HG02970 (cell line): ENCODE measurements around the gene LMO7.

Experiments
- ATAC-seq: cut with Tn5 transposase; IDR thresholded peaks from one replicate; pipeline ENCODE4 v1.9.1; 2021; ENCODE audit warnings: mild to moderate bottlenecking, moderate library complexity, moderate number of reproducible peaks; ENCODE audit not compliant: unreplicated experiment, low FRiP score

The LMO7 gene

DNA sequence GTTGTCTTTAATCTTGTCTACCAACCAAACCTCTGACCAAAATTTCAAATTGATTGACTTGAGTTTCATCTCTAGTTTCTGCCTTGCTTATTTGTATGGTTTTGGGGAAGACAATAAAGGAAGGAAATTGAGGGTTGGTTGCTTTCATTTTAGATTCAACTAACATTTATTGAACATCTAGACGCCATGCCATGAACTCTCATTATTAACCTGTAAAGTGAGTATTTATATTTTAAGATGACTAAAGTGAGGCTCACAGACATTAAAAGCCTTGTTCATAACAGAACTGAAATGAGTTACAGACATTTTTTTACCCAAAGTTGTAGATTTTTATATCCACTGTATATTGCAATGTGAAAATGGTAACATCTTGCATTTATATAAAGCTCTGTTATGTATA lies 239.3 kb downstream of the LMO7 start:
- ATAC-seq: no peak

DNA sequence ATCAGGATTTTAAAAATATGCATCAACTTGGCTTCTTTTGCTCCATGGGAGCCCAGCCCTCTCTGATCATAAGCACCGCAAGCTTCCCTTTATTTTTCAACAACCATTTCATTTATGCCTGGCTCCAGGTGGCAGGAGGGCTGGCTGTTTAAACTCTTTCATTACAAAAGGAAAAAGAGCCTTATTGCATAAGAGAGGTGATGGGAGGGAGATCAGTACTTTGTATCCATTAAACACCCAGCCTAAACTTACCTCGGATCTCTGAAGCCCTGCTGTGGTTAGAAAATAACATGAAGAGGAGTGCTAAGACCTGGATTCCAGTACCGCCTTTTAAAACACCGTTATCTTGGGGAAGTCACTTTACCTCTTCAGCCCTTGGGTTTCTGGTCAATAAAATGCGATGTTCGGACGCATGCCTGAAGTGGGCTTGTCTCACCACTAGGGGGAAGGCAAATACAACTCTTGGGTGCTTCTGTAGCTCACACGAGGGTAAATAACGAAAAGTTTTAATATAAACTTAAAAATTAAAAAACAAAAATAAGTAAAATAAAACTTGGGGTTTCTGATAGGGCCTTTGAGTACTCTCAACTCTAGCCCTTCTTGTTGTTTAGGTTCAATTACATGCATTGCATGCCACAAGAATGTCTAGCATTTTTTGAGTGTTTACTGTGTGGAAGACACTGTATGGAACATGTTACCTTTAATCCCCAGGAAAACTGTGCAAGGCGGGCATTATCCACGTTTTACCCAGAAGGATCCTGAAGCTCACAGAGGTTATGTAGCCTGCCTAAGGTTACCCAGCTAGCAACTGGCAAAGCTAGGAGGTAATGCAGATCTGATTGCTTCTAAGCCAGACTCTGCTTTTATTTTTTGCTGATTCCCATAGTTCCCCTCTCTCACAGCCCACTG lies 240.3 kb downstream of the LMO7 start:
- peak; percentile 84 for ATAC-seq

DNA sequence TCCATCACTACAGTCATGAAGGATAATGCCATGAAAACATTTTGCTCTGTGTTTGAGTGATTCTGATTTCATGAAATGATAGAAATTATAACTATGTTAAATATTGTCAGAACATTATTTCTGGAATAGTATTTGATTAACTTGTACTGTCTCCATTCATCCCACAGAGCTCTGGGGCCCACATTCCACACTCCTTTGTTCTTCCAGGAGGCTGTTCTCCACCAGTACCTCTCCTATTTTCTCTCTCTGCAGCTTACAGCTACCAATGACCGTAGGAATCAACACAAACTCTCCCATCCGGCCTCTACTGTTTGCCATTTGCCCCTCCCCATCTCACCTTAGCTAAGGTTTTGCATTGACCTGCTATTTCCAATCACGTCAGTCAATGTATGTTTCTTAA lies 240.9 kb downstream of the LMO7 start:
- no peak for ATAC-seq

DNA sequence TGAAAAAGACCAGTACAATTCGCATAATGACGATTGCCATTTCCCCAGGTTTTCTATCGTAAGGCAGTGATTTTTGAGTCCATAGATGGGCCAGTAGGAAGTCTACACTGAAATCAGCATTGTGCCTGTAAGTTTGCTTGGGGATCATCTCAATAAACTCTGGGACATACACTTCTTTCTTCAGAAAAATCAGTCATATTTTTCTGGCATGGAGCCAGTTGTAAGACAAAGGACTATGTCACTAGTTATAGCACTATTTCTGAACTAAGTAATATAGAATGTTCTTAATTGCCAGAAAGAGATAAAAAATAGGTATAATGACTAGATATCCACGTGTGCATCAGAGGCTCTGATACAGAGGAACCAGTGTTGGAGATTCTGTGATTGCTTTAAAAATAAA lies 243.5 kb downstream of the LMO7 start:
- no peak for ATAC-seq

DNA sequence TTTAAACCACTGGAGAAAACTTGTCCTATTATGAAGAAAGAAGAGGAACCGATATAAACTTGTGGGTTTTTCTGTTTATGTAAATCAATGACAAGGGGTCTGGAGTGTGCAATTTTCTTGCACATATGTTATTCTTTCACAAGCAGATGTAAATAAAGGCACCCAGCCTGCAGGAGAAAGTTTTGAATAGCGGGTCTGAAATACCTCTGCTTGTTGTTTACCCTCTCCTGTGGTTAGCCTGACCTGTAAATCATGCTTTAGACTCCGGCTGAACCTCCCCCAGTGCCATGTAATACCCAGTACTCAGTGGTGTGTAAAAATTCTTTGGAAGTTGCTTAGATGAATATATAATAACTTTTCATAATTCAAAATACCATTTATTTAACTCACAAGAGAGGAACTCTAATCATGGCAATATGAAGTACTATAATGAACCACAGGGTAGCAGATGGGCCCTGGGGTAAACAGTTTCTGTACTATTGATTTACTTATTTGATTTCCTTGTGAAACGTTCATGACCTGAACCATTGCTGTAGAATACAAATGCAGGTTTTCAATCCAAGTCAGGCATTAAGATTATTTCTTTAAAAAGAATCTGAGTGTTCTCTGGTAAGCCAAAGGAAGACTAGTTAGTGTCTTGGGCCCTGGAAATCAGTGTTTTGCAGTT lies 245.1 kb downstream of the LMO7 start:
- no peak for ATAC-seq

DNA sequence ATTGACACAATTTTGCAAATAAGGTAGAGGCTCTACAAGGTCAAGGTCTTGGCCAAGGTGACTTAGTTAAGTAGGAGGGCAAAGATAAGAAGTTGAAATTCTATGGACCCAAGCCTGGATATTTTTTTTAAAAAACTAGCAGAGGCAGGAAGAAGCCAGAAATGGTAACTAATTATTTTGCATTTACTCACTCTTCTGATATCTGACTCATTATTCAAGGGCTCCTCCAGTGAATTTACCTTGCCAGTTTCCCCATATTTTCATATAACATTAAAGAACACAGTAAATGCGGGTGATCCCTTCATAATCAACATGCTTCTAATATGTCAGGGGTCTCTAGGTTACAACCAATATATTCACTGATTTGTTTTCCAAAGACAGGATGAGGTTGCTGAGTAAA lies 246.1 kb downstream of the LMO7 start:
- ATAC-seq: no peak

DNA sequence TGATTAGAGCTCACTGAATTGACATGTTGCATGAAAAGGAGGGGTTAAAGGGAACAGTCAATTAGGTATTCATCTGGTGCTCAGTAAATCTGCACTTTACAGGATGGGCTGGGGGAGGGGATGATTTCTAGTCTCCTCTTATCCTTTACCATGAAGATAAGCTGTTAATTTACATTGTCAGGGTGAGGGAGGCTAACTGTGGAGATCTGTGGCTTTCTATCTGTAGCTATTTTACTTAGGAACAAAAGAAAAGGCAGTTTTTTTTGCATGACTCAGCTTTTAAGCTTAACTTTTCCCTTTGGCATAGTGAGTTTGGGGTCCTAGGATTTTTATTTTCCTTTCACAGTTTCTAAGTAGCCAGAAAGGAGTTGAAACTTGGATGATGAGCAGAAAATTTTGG lies 253.3 kb downstream of the LMO7 start:
- no peak for ATAC-seq

DNA sequence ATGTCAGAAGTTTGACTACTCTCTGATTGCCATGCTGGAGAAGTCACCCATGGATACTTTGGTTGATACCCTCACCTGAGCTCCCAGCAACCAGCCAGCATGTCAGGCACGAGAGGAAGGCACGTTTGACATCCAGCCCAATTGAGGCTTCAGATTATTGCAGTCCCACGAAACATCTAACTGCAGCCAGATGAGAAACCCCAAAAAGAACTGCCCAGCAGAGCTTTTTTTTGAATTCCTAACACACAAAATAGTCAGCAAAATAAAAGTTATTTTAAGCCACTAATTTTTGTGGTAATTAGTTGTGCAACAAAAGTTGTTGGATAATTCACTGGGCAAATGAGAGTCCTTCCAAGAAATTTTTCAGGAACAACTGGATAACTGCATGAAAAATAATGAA lies 259.0 kb downstream of the LMO7 start:
- ATAC-seq: no peak

DNA sequence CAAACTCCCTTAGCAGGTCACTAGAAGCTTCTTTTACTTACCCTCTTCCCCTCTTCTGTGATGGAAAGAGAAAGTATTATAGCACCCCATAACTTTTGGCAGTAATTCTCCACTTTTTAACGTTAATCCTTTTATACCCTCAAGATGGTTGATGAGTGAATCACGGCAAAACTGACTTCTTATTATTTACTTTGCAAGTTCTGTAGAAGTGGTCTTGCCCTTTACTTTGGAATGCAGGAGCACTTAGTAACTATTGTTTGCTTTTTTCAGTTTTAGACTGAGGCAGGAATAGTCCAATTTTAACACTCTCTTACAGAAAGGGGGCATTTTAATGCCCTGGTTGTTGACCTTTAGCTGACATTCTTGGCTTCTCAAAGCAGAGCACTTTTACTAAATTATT lies 260.1 kb downstream of the LMO7 start:
- ATAC-seq: no peak

DNA sequence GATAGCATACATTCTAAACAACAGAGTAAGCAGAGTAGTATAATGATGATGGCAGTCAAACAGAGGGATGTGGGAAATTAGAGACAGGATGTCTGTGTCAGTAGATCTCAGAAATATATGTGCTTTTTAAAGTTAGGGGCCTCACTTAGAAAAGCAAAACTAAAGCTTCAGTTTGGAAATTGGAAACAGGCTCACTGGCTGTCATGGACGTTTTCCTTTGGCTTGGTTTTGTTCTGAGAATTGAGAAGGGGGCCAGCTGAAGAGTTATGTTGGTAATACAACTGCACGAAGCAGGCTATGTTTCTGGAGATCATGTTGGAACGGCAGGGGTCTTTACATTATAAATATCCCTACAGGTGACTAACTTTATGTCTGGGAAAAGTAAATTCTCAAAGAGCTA lies 261.3 kb downstream of the LMO7 start:
- ATAC-seq: no peak

DNA sequence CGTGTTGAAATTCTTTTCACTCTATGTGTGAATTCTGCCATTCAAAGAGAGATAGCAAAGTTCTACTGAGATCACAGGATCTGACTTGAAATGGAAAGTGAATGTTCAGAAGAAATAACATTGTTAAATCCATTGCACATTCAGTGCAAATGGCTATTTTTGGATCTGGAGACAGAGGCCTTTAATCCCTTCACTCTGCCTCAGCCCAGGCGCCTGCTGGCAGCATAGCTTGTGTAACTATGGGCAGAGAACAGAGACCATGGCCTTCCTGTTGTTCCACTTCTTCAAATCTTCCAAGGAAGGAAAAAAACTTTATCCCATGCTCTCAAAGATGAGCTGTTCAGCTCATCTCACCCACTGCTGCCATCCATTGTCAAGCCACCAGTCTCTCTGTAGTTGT lies 265.4 kb downstream of the LMO7 start:
- ATAC-seq: no peak

DNA sequence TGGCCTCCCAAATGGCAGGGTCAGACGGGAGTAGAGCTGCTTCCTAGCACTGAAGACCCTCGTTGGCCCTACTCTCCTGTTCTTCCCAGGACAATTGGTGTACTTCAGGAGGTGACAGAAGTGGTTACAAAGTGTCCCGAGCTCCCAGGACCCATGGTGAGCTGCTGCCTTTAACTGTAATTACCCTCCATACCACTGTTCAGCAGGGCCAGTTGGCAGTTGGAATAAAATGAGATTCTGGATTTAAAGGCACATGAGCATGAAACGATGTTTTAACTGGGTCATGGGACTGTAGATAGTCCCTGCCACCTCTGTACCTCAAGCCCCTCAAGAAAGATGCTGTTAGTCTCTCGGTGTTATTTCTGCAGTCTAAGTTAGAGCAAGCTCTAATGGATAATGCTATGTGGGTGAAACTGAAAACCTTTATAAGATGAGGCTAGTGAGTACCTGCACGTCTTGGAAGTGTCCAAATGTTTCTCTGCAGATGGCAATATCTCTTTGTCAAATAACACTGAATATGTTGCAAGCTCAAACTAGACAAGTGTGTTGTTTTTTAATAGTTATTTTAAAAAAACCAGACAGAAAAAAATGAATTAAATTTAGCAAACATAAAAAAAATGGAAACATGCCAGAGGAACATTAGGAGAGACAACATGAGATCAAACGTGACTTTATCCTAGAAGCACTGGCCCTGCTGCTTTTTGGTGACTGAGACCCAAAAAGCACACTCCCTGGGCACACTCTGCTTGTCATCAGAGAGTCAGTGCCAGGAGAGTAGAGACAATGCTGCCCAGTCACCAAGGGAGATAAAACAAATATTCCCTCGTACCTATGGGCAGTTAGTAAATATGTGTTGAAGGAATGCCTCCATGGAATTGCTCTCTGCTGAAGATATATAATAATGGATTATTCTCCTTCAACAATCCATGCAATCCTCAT lies 266.3 kb downstream of the LMO7 start:
- no peak for ATAC-seq

DNA sequence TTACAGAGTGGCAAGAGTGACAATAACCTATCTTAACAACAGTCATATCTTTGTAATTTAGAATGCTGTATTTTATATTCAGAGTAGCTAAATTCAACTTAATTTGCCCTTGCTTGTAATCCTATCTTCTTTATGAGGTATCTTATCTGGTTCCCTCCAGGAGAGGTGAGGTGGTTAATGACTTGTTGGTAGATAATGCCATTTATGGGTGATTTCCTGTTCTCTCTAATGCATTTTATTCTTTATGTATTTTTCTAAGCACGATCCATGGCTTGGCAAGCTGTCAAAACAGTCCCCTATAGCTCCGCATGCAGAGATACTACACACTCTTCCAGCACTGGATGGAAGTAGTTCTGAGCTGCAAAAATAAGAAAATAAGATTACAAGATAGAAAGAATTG lies 267.9 kb downstream of the LMO7 start:
- ATAC-seq: no peak

DNA sequence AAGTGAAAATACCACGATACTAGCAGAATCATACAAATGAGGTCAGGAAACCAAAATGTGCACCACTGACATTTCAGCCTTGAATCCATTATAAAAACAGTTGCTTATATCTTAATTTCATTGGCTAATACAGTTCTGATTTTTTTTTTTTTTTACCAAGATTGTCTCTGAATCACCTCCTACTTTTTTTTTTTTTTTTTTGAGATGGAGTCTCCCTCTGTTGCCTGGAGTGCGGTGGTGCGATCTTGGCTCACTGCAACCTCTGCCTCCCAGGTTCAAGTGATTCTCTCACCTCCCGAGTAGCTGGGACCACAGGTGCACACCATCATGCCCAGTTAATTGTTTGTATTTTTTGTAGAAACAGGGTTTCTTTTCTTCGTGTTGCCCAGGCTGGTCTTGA lies 270.2 kb downstream of the LMO7 start:
- no peak for ATAC-seq

DNA sequence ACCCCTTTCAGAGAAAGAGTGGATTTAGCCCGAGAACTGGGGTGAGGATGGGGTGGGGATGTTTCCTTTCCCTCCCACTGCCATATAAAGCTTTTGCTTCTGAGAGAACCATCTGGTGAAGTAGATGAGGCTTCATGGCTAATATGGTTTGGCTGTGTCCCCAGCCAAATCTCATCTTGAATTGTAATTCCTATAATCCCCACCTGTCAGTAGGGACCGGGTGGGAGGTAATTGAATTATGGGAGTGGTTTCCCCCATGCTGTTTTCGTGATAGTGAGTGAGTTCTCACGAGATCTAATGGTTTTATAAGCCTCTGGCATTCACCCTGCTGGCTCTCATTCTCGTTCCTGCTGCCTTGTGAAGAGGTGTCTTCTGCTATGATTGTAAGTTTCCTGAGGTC lies 270.9 kb downstream of the LMO7 start:
- ATAC-seq: no peak

DNA sequence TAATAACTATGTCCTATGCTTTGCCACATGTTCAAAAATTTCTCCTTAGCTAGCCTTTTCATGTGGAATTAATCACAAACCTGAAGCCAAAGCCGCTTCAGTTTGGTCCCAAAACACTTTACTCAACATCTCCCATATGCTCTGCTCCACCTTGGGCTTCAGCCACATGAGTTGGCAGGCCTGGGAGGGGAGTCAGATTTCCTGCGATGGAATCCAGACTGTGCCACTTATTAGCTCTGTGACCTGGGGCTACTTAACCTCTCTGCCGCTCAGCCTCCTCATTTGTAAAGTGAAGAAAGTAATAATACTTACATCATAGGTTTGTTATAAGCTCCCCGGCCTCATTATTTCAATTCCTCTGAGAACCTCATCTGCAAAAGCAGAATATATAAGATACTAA lies 272.0 kb downstream of the LMO7 start:
- ATAC-seq: no peak
